ENCODE data around the gene PITPNC1.
"Not testable (repeated sequence)": the region's sequence is repeated elsewhere in the genome, so short reads cannot be mapped to it uniquely, and the experiment has no call there.

PITPNC1 gene

DNA sequence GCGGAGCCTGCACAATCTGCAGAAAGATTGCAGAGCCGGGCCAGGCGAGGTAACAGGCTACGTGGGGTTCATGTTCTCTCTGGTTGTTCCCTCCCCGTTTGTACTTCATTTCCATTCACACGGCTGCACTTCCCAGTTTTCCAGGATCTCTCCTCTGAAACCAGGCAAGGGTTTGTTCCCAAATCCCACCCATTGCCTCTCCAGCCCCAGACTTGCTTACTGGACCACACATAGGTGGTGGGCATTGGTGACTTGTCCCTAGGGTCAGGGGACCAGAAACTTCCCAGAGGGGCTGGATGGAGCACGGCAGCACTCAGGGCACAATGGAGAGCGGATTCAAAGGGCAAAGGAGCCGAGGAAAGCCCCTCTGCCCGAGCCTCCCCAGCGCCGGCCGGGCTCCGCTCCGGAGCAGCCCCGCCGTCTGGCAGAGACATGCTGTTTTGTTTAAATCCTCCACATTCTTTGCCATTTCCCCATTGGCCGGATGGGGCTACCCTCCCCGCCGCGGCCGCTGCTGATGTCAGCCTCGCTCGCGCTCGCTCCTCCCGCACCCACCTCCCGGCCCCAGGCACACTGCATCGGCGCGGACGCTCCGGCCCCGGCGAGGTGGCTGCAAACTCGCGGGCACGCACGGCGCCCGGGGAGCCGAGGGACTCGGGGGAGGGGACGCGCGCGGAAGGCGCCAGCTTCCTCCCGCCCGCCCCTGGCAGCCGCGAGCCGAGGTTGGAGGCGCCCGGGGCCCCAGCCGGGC, at the start of gene PITPNC1:
PITPNC1 (plus strand) TSS at position 545 of the 751 bp plus-strand sequence.
- DNase-seq (ENCODE audit: low read depth in 3 of 3): peak; percentile 67 to 77 (median 74)

DNA sequence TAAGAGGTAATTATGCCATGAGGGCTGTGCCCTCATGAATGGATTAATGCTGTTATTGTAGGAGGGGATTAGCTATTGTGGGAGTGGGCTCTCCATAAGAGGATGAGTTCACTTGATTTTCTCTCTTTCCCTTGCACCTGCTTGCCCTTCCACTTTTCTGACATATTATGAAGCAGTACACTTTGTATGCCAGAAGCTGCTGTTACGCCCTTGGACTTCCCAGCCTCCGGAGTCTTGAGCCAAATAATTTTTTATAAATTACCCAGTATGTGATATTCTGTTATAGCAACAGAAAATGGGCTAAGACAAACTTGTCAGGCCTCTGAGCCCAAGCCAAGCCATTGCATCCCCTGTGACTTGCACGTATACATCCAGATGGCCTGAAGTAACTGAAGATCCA, 49.1 kb upstream of the PITPNC1 start:
- DNase-seq (ENCODE audit: low read depth in 3 of 3): no peak

- not testable (repeated sequence) for DNase-seq (ENCODE audit: low read depth in 3 of 3)
These were observed 45.5 kb upstream of the PITPNC1 start for GRCh38 chr17:67331381-67332161.

DNA sequence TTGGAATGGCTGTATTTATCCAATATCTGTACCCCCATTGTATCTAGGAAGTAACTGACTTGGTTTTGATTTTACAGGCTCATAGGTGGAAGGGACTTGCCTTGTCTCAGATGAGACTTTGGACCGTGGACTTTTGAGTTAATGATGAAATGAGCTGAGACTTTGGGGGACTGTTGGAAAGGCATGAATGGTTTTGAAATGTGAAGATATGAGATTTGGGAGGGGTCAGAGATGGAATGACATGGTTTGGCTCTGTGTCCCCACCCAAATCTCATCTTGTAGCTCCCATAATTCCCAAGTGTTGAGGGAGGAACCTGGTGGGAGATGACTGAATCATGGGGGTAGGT, 44.9 kb upstream of the PITPNC1 start:
- DNase-seq (ENCODE audit: low read depth in 3 of 3): not testable (repeated sequence)

DNA sequence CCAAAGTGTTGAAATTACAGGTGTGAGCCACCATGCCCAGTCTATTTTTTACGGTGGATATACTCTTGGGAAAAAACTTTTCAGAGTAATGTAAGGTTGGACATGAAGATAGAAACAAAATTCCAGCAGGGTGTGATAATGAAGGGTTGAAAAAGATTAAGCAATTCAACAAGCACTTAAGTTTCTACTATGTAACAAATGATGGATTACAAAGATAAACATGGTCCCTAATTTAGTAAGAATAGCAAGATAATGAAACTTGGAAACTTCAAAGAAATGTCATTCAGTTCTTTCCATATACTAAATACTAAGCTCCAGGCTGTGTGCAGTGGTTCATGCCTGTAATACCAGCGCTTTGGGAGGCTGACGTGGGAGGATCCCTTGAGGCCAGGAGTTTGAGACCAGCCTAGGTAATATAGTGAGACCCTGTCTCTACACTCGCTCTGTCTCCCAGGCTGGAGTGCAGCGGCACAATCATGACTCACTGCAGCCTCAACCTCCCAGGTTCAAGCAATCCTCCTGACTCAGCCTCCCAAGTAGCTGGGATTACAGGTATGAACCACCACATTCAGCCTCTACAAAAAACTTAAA, 41.7 kb upstream of the PITPNC1 start:
- DNase-seq (ENCODE audit: low read depth in 3 of 3): no peak

GRCh38 chr17:67336859-67337258, 40.2 kb upstream of the PITPNC1 start:
- DNase-seq (ENCODE audit: low read depth in 3 of 3): no peak

DNA sequence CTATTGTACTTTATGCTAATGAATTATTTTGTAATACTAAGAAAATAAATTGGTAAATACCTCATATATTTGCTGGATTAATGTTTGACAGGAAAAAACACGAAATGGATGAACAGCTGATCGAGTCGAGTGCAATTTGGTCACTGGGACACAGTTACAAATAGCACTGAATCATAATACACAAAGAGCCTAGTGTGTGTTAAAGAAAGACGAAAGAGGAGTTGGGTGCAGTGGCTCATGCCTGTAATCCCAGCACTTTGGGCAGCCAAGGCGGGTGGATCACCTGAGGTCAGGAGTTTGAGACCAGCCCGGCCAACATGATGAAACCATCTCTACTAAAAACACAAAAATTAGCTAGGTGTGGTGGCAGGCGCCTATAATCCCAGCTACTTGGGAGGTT, 38.7 kb upstream of the PITPNC1 start:
- not testable (repeated sequence) for DNase-seq (ENCODE audit: low read depth in 3 of 3)

DNA sequence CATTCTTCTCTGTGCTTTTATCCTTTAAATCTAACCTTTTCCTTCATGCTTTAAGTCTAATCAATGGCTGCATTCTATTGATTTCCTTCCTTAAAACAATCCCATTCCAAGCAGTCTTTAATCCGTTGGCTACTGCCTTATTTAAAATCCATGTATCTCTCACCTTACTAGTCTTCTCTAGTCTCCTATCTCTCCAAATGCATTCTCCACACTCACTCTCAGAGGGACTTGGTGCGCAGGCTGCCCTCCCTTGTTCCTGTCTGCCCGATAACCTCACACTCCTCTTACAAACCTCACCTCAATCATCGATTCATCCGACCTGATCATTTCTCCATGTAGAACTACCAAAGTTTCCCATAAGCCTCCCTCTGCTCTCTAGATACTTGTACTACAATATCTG, 33.8 kb upstream of the PITPNC1 start:
- no peak for DNase-seq (ENCODE audit: low read depth in 3 of 3)

DNA sequence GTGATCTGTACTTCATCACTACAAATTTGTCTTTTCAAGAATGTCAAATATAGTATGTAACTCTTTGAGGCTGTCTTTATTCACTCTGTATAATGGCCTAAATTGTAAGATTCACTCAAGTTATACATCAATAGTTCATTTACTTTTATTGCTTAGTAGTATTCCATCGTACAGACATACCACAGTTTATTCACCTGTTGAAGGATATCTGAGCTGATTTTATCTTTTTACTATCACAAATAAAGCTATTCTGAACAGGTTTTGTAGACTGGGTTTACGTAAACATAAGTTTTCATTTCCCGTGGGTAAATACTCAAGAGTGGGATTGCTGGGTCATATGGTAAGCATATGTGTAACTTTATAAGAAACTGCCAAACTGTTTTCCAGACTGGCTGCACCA, 29.3 kb upstream of the PITPNC1 start:
- DNase-seq (ENCODE audit: low read depth in 3 of 3): no peak

GRCh38 chr17:67349420-67349819, 27.7 kb upstream of the PITPNC1 start:
- DNase-seq (ENCODE audit: low read depth in 3 of 3): no peak

DNA sequence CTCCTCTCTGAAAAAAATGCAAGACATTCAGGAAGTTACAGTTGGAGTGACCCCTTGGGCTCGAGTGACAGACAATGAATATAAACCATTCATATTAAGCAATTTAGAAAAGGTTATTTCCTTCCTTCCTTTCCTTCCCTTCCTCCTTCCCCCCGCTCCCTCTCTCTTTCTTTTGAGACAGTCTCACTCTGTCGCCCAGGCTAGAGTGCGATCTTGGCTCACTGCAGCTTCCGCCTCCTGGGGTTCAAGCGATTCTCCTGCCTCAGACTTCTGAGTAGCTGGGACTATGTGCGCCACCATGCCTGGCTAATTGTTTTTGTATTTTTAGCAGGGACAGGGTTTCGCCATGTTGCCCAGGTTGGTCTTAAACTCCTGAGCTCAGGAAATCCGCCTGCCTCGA, 23.9 kb upstream of the PITPNC1 start:
- no peak for DNase-seq (ENCODE audit: low read depth in 3 of 3)

DNA sequence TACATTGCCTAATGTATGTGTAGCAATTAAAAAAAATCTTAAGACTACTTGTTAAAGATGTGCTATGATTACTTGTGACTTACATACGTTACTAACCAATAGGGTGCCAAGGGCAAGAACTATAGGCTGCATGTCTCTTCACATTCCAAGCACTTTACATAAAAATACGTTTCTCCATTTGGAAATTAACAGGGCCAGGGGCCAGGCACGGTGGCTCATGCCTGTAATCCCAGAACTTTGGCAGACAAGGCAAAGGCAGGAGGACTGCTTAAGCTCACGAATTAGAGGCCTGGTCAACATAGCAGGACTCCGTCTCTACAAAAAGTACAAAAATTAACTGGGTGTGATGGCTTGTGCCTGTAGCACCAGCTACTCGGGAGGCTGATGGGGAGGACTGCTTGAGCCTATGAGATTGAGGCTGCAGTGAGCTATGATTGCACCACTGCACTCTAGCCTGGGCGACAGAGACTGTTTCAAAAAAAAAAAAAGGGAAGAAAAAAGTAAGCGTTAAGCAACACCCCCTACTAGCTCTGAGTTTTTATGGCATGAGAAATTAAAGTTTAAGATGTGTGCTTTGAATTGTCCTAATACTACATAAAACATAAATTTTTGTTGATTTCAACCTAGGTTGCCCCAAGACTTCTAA, 23.0 kb upstream of the PITPNC1 start:
- no peak for DNase-seq (ENCODE audit: low read depth in 3 of 3)

GRCh38 chr17:67358612-67359011, 18.5 kb upstream of the PITPNC1 start:
- DNase-seq (ENCODE audit: low read depth in 3 of 3): no peak

DNA sequence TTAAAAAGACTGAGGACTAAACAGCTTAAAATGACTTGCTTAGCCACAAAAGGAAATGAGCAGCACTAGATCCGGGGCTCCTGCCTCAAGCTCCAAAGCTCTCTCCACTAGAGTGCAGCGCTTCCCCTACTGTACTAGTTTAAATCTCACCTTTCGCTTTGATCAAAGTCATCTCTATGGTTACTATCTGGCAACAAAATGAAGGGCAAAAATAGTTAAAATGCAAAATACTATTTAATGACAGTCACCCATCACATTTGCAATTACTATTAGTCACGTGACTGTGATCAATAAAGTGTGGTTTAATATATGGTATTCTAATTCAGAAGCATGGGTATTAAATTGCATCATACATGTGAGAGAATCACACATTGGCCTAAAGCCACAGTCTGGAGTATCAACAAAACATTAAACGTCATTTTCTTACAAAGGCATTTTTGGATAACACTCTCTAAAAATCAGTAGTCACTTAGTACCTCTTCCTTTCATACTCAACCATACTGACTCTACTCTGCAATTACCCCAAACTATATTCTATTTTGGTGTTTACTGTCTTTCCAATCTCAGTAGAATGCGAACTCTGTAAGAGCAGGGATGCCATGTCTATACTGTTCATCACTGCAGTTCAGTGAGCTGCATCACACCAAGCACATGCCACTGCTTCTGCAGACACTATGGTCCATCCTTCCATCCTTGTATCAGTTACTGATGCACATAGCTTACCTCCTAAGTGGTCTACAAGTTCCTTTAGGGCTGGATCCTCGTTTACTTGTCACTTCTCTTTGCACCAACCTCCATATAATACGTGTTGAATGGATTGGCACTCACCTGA, 16.9 kb upstream of the PITPNC1 start:
- DNase-seq (ENCODE audit: low read depth in 3 of 3): no peak

DNA sequence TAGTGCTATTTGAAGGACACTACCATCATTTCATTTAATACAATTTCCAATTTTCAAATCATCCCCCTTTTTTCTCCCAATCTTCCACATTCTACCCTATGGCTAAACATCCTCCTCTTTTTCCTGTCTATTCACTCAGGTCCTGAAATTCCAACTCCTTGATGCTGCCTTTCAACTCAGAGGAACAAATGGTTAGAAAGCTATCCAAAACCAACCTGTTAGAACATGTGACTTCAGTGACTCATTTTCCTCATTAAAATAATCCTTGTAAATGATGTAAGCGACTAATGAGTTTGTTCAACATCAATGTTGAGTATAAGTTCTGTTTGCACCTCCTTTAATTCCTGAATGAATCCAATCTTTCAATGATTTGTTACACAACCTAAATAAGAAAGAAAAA, 16.2 kb upstream of the PITPNC1 start:
- DNase-seq (ENCODE audit: low read depth in 3 of 3): no peak

DNA sequence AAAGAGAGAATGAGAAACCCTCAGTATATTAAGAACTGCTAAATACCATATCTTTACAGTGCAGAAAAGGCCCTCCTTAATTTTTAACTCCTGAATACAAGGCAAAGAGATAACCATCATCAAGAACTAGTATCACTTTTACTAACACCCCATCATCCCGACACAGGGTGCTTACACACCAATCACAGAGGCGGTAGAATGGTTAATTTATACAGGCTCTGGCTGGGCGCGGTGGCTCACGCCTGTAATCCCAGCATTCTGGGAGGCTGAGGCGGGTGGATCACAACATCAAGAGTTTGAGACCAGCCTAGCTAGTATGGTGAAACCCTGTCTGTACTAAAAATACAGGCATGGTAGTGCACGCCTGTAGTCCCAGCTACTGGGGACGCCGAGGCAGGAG, 14.9 kb upstream of the PITPNC1 start:
- DNase-seq (ENCODE audit: low read depth in 3 of 3): no peak

DNA sequence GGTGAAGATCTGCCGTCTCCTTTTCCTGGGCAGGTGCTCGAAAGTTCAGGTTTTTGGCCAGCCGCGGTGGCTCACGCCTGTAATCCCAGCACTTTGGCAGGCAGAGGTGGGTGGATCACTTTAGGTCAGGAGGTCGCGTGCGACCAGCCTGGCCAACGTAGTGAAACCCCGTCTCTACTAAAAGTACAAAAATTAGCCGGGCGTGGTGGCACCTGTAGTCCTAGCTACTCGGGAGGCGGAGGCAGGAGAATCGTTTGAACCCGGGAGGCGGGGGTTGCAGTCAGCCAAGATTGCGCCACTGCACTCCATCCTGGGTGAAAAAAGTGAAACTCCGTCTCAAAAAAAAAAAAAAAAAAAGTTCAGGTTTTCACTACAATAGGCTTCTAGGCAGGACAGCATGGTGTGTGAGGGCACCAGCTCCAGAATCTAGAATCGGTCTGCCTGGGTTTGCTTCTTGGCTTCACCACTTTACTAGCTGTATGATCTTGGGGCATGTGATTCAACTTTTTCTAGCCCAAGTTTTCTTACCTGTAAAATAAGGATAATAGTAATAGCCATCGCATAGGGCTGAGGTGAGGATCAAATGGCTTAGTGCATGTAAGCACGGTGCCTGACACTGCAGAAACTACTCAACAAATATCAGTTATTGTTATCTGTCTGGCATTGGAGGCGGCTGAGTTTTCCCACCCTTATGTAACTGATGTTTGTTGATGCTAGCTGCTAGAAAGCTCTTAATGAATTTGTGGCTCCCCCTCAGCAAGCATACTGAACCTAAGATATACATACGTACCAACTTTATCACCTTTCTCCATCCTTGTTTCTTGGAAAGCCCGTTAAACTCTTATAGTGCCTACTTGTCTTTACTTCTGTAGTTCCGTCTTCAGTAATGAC, 12.0 kb upstream of the PITPNC1 start:
- no peak for DNase-seq (ENCODE audit: low read depth in 3 of 3)

GRCh38 chr17:67365738-67366192, 11.3 kb upstream of the PITPNC1 start:
- no peak for DNase-seq (ENCODE audit: low read depth in 3 of 3)

DNA sequence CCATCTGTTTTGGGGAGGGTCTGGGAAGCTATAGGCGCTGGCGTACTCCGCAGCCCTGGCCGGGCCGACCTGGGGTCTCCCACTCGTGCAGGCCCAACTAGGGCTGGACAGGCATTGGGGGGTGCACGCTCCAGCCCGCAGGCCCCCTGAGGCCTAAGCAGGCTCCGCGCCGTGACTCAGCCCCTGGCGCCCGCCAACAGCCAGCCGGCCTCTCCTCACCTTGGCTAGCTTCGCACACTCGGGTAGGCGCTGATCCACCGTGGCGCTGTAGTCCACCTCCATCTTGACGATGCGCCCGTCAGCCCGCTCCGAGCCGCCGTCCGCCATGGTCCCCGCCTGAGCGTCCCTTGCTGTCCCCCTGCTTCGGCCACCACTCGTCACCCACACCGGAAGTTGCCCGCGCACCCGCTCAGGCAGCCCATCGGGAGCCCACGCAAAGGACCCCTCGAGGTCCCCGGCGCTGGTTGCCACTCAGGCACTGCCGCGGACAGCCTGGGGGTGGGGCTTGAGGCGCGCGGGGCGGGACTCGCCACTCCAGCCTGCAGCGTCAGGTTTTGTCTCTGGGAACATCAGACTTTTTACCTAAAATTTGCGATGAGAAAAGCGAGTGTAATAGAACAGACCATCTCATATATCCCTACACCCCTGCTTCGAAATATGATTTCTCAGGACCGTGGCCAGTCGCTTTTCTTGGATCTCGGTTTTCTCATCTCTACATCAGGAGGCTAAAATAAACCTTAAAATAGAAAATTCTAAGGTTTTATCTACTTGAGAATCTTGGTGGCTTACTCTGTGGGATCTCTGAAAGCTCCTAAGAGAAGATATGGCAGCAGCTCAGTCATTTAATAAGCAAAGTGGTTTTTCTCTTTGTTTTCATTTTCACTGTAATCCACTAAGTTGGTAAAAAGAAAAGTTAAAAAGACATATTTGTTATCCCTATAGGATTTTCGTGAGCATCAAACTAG, 10.6 kb upstream of the PITPNC1 start, which contains the start of gene PSMD12:
PSMD12 (minus strand) TSS at position 385 of the 965 bp plus-strand sequence; CDS start at position 327, 58 bp downstream.
- peak; percentile 89 to 93 (median 90) for DNase-seq (ENCODE audit: low read depth in 3 of 3)

All from stimulated activated CD4-positive, alpha-beta T cell treated with anti-CD3 and anti-CD28 coated beads, TNF-alpha, amount 100 ng/mL, for 4 hours (primary cell).